HG03045 (cell line): Measurements from ENCODE around the gene TTYH2.
A peak's percentile ranks its signal among the peaks of the same experiment; 100 is the strongest.

Experiments used
- ATAC-seq: cut with Tn5 transposase; IDR thresholded peaks from one replicate; pipeline ENCODE4 v1.9.1; 2021; ENCODE audit warnings: mild to moderate bottlenecking, moderate library complexity; ENCODE audit not compliant: unreplicated experiment

Gene TTYH2

GRCh38 chr17:74282587-74283370 is 69.4 kb downstream of the TTYH2 start:
- no peak for ATAC-seq

GRCh38 chr17:74283371-74283673 is 70.0 kb downstream of the TTYH2 start:
- no peak for ATAC-seq

GRCh38 chr17:74287031-74287602 is 73.7 kb downstream of the TTYH2 start:
- ATAC-seq: no peak

- peak; percentile 76 for ATAC-seq
These were observed 75.4 kb downstream of the TTYH2 start for GRCh38 chr17:74288785-74289184.

- no peak for ATAC-seq
These were observed 76.3 kb downstream of the TTYH2 start for GRCh38 chr17:74289688-74290087.

GRCh38 chr17:74290340-74290739 is 77.0 kb downstream of the TTYH2 start:
- ATAC-seq: no peak

GRCh38 chr17:74292495-74292894 is 79.1 kb downstream of the TTYH2 start:
- no peak for ATAC-seq

GRCh38 chr17:74295625-74296547 is 82.5 kb downstream of the TTYH2 start:
- ATAC-seq: no peak

GRCh38 chr17:74296548-74296936 is 83.2 kb downstream of the TTYH2 start:
- ATAC-seq: no peak

GRCh38 chr17:74297941-74298340 is 84.6 kb downstream of the TTYH2 start:
- no peak for ATAC-seq

DNA sequence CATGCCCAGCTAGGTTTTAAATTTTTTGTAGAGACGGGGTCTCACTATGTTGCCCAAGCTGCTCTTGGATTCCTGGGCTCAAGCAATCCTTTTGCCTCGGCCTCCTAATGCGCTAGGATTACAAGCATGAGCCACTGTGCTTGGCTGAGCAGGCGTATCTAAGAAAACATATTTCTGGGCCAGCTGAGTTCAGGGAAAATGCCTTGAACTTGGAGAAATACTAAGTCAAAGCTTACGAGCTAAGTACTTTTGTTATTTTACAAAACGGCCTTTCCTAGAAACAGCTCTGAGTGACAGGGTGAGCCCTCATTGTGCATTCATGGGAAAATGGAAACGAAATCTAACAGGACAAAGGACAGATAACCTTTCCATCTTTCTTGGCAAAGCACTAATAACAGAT is 85.4 kb downstream of the TTYH2 start:
- ATAC-seq: no peak

DNA sequence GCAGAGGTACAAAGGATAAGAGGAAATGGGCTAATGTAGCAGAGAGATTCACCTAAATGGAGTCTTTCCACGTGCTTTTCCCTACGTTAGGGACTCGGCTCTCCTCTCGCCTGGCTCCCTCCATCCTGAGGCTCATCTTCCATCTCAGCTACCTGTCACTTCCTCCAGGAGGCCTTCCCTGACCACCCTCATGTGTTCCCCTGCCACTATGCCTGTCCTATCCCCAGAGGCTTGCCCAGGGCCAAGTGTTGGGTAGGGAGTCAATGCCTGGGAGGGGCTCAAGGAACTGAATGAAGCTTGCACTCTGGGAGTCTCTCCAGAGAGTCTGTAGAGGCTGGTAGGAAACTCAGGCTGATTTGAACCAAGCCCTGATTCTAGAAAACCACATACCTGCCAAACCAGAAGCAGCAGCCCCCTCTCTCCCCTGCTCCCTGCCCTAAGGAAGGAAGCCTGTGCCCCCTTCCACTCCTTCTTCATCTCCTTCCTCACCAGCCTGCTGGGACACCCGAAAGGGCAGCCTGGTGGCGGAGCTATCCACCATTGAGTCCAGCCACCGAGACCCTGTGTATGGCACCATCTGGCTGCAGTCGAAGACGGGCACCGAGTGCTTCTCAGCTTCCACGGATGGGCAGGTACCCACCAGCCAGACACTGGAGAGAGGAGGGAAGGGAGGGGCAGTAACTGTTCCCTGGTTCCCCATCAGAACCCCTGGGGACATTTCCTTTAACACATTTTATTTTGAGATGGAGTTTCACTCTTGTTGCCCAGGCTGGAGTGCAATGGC is 86.0 kb downstream of the TTYH2 start:
- no peak for ATAC-seq

DNA sequence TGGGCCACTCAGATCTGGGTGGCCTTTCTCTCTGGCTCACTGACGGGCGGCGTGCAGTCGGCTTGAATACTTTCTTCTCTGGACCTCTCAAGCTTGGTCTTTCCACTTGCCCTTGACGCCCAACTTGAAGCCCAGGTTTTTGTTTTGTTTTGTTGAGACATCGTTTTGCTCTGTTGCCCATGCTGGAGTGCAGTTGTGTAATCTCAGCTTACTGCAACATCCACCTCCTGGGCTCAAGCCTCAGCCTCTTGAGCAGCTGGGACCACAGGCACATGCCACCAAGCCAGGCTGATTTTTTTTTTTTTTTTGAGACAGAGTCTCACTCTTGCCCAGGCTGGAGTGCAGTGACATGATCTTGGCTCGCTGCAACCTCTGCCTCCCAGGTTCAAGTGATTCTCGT is 89.9 kb downstream of the TTYH2 start:
- no peak for ATAC-seq

DNA sequence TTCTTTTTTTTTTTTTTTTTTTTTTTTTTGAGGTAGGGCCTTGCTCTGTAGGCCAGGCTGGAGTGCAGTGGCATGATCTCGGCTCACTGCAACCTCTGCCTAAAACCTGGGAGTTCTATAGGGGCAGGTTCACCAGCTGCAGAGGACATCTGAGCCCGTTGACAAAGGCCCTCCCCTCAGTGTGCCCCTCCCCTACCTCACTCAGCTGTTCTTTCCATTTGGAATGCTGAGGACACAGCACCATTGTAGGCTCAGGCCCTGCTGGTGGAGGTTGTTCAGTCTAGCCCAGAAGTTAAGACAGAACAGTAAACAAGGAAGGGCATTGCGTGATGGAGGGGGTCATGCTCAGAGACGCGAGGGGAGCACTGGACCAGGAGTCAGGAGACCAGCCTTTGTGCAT is 90.8 kb downstream of the TTYH2 start:
- no peak for ATAC-seq

- no peak for ATAC-seq
These were observed 92.7 kb downstream of the TTYH2 start for GRCh38 chr17:74305865-74306654.

DNA sequence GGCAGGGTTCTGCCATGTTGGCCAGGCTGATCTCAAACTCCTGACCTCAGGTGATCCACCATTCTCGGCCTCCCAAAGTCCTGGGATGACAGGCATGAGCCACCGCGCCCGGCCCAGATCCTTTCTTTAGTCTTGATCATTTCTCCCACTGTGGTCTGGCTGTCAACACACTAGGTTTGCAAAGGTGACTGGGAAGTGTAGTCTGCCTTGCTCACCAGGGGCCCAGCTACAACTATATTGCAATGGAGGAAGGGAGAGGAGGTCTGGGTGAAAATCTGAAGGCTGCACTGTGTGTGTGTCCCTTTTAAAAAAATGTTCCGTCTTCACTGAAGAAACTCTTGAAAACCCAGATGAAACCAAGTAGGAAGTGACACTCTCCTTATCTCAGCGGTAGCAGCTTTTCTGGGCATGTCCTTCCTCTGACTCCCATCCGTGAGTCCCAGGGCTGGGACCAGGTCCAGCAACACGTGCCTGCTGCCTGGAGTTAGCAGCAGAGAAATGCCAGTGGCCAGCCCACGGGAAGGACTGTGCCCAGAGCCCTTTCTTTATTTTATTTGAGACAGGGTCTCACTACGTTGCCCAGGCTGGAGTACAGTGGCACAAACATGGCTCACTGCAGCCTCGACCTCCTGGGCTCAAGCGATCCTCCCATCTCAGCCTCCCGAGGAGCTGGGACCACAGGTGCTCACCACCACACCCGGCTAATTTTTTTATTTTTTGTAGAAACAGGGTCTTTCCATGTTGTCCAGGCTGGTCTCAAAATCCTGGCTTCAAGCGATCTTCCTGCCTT is 94.8 kb downstream of the TTYH2 start:
- ATAC-seq: no peak

DNA sequence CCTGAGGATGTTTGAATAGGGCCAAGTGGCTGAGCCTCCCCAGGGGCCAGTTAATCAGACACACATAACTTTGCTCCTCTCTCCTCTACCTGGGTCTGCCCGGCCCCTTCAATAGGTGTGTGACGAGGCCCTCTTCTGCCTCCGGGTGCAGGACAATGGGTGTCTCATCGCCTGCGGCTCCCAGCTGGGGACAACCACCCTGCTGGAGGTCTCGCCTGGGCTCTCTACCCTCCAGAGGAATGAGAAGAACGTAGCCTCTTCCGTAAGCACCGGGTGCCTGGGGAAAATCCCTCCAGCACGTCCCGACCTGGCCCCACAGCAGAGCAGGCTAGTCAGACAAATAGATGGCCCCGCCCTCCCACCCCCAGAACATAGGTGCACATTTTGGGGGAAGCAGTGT is 96.5 kb downstream of the TTYH2 start:
- ATAC-seq: no peak
